ENCODE measurements around the gene GLRA2. TPM values are rescaled to one million over a fixed set of nuclear protein-coding genes. Genes with fewer than 3 reads are reported as not detected.
A peak's percentile ranks its signal among the peaks of the same experiment; 100 is the strongest.

The GLRA2 gene
- total RNA-seq, 6 experiments from 2014 or later: not detected

GRCh38 chrX:14546190-14546589, 16.9 kb downstream of the GLRA2 start:
- no peaks in the 10 kb centered on the region for H3K36me3 ChIP-seq
- H3K27me3 ChIP-seq: no peaks in the 10 kb centered on the region
- no peak for DNase-seq
- no peaks in the 10 kb centered on the region for H3K4me1 ChIP-seq
- TF ChIP-seq, protein P1, sequence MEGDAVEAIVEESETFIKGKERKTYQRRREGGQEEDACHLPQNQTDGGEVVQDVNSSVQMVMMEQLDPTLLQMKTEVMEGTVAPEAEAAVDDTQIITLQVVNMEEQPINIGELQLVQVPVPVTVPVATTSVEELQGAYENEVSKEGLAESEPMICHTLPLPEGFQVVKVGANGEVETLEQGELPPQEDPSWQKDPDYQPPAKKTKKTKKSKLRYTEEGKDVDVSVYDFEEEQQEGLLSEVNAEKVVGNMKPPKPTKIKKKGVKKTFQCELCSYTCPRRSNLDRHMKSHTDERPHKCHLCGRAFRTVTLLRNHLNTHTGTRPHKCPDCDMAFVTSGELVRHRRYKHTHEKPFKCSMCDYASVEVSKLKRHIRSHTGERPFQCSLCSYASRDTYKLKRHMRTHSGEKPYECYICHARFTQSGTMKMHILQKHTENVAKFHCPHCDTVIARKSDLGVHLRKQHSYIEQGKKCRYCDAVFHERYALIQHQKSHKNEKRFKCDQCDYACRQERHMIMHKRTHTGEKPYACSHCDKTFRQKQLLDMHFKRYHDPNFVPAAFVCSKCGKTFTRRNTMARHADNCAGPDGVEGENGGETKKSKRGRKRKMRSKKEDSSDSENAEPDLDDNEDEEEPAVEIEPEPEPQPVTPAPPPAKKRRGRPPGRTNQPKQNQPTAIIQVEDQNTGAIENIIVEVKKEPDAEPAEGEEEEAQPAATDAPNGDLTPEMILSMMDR (IDR thresholded peaks at IDR 0.05): no peak
- TF ChIP-seq POLR2A (IDR thresholded peaks at IDR 0.05): no peak
- WGBS (ENCODE audit: insufficient coverage, low coverage, low lambda C conversion rate, missing lambda C conversion rate): 40% methylated on average over 4 of the region's 4 CpGs
- H3K9me3 ChIP-seq: no peaks in the 10 kb centered on the region
- no peak overlapping the region for H3K27ac ChIP-seq
- intact Hi-C loops (cut with DNase I): no loop called here
- no peak for ATAC-seq
- no peak overlapping the region for H3K4me3 ChIP-seq

DNA sequence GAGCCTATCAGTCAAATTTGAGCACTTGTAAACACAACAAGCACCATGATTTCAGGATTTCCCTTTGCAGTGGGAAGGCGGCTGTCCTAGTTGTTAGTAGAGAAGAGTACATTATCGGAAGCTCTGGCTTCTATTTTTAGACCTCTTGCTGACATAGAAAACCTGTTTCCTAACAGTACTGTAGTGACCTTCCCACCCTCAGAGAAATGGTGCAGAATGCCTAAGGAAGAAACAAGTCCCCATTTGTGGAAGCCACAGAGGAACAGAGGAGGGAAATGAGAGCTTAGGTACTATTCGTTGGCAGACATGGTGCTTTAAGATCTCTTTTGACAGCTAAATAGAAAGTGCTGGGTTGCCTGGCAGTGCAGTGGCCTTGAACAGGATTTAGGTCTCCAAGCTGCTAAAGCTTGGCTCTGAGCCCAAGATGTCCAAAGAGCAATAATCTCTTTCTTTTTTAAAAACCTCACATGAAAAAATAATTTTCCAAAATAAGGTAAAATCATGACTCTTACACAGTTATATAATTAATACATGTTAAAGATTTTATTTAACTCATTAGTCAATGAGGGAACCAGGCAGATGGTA, 24.9 kb downstream of the GLRA2 start:
- WGBS (ENCODE audit: insufficient coverage, low coverage, low lambda C conversion rate, missing lambda C conversion rate): 26% methylated on average over 3 of the region's 3 CpGs
- no peak for TF ChIP-seq POLR2A (IDR thresholded peaks at IDR 0.05)
- TF ChIP-seq, protein P1 (IDR thresholded peaks at IDR 0.05): no peak
- peak in 1 of 4 donors; percentile 41 for ATAC-seq

DNA sequence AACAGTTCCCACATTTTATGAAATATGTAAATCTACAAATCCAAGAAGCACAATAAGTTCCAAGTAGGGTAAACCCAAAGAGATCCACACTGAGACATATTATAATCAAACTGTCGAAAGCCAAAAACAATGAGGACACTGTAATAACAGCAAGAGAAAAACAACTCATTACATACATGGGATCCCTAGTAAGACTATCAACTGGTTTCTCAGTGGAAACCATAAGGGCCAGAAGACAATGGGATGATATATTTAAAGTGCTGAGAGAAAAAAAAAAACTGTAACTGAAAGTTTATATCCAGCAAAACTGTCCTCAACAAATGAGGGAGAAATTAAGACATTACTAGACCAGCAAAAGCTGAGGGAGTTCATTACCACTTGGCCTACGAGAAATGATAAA, 34.7 kb downstream of the GLRA2 start:
- H3K36me3 ChIP-seq: no peaks in the 10 kb centered on the region
- H3K9me3 ChIP-seq: peaks cover 0 to 6% (median 0%) of the 10 kb centered on the region in 4 donors
- H3K27ac ChIP-seq: no peak overlapping the region
- DNase-seq (no peak), ATAC-seq (no peak)
- TF ChIP-seq, protein P1 (IDR thresholded peaks at IDR 0.05): no peak
- TF ChIP-seq POLR2A (IDR thresholded peaks at IDR 0.05): no peak
- H3K27me3 ChIP-seq: no peaks in the 10 kb centered on the region
- no peak overlapping the region for H3K4me3 ChIP-seq
- 42% methylated on average over 2 of the region's 2 CpGs for WGBS (ENCODE audit: insufficient coverage, low coverage, low lambda C conversion rate, missing lambda C conversion rate)
- no peaks in the 10 kb centered on the region for H3K4me1 ChIP-seq
- intact Hi-C loops (cut with DNase I): no loop called here

More for the DNA sequence above, 24.9 kb downstream of the GLRA2 start:
- peaks cover 0 to 7% of the 10 kb centered on the region in 2 donors for H3K27me3 ChIP-seq
- H3K9me3 ChIP-seq: no peaks in the 10 kb centered on the region
- intact Hi-C loops (cut with DNase I): no loop called here
- H3K4me1 ChIP-seq: no peaks in the 10 kb centered on the region
- no peak overlapping the region for H3K27ac ChIP-seq
- H3K36me3 ChIP-seq: no peaks in the 10 kb centered on the region
- no peak overlapping the region for H3K4me3 ChIP-seq
- no peak for DNase-seq

GRCh38 chrX:14573161-14573560, 43.8 kb downstream of the GLRA2 start:
- 23% methylated on average over 2 of the region's 2 CpGs for WGBS (ENCODE audit: insufficient coverage, low coverage, low lambda C conversion rate, missing lambda C conversion rate)
- DNase-seq (no peak), ATAC-seq (no peak)
- TF ChIP-seq, protein P1 (IDR thresholded peaks at IDR 0.05): no peak
- no peak for TF ChIP-seq POLR2A (IDR thresholded peaks at IDR 0.05)
- H3K4me1 ChIP-seq: no peaks in the 10 kb centered on the region
- intact Hi-C loops (cut with DNase I): no loop called here
- H3K4me3 ChIP-seq: no peak overlapping the region
- no peaks in the 10 kb centered on the region for H3K36me3 ChIP-seq
- H3K27me3 ChIP-seq: no peaks in the 10 kb centered on the region
- H3K27ac ChIP-seq: no peak overlapping the region
- H3K9me3 ChIP-seq: no peaks in the 10 kb centered on the region

Measured in right lobe of liver (tissue), 6 donors.